ENCODE data around the gene INO80.

DNA sequence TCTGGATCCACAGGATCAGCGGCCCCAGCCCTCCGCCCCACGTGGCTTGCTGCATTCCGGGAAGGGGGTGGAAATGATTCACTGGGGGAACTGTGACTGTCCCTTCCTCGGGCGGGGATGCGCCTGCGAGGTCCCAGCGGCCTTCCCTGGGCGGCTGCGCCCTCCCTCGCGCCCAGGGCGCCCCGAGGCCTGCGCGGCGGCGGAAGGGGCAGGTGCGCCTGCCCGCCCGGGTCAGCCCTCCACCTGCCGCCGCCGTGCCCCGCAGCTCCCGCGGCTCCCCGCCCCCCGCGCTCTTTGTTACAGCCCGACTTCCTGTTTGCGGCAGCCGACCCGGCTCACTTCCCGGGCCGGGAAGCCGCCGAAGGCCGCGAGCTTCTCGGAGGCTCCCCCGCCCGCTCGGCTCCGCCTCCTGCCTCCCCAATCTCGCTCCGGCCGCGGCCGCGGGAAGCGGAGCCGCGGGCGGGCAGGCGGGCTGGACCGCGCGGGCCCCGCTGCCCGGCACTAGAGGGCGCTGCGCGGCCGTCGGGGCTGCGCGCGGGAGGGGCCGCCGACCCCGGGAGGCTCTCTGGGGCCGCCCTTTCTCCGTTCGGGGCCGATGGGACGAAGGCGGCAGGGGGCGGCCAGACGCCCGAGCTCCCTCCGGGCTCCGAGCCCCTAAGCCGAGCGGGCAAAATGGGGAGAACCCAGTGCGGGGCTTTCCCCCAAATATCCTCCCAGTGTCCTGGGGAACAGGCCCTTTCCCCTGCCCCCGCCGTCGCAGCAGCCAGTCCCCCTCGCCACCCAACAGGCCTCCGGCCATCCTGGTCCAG, 174.3 kb downstream of the INO80 start:
- TF ChIP-seq, protein P1, sequence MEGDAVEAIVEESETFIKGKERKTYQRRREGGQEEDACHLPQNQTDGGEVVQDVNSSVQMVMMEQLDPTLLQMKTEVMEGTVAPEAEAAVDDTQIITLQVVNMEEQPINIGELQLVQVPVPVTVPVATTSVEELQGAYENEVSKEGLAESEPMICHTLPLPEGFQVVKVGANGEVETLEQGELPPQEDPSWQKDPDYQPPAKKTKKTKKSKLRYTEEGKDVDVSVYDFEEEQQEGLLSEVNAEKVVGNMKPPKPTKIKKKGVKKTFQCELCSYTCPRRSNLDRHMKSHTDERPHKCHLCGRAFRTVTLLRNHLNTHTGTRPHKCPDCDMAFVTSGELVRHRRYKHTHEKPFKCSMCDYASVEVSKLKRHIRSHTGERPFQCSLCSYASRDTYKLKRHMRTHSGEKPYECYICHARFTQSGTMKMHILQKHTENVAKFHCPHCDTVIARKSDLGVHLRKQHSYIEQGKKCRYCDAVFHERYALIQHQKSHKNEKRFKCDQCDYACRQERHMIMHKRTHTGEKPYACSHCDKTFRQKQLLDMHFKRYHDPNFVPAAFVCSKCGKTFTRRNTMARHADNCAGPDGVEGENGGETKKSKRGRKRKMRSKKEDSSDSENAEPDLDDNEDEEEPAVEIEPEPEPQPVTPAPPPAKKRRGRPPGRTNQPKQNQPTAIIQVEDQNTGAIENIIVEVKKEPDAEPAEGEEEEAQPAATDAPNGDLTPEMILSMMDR (conservative IDR thresholded peaks at IDR 0.05; ENCODE audit: low read depth, low read length) = peak; percentile 39
- no peak for TF ChIP-seq EZH2 (IDR thresholded peaks at IDR 0.05; ENCODE audit: borderline replicate concordance, low read depth, low read length, poor library complexity, severe bottlenecking)

Data from A673 (cell line).